GM21447 (cell line): ENCODE data around the gene DGKH.

Experiments
- ATAC-seq: cut with Tn5 transposase; IDR thresholded peaks from one replicate; pipeline ENCODE4 v1.9.1; 2021; ENCODE audit not compliant: unreplicated experiment

The DGKH gene, protein sequence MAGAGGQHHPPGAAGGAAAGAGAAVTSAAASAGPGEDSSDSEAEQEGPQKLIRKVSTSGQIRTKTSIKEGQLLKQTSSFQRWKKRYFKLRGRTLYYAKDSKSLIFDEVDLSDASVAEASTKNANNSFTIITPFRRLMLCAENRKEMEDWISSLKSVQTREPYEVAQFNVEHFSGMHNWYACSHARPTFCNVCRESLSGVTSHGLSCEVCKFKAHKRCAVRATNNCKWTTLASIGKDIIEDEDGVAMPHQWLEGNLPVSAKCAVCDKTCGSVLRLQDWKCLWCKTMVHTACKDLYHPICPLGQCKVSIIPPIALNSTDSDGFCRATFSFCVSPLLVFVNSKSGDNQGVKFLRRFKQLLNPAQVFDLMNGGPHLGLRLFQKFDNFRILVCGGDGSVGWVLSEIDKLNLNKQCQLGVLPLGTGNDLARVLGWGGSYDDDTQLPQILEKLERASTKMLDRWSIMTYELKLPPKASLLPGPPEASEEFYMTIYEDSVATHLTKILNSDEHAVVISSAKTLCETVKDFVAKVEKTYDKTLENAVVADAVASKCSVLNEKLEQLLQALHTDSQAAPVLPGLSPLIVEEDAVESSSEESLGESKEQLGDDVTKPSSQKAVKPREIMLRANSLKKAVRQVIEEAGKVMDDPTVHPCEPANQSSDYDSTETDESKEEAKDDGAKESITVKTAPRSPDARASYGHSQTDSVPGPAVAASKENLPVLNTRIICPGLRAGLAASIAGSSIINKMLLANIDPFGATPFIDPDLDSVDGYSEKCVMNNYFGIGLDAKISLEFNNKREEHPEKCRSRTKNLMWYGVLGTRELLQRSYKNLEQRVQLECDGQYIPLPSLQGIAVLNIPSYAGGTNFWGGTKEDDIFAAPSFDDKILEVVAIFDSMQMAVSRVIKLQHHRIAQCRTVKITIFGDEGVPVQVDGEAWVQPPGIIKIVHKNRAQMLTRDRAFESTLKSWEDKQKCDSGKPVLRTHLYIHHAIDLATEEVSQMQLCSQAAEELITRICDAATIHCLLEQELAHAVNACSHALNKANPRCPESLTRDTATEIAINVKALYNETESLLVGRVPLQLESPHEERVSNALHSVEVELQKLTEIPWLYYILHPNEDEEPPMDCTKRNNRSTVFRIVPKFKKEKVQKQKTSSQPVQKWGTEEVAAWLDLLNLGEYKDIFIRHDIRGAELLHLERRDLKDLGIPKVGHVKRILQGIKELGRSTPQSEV

DNA sequence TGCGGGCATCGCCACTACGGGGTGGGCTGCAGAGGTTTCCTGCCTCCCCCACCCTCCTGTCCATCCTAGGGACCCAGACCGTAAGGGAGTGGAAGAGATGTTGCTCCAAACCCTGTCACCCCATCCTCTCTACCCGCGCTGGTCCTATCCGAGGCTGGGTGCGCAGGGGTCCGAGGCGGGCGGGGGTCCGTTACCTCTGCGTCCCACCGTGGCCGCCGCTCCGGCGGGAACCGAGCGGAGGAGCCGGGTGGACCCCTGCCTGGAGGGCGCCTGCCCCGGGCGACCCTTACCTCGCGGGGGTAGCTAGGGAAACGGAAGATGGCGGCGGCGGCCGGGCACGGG, at the start of gene DGKH:
TSS of gene DGKH (plus strand) at position 307 of the 342 bp plus-strand sequence. CDS start 126 bp downstream, outside the sequence.
- peak; percentile 31 for ATAC-seq

DNA sequence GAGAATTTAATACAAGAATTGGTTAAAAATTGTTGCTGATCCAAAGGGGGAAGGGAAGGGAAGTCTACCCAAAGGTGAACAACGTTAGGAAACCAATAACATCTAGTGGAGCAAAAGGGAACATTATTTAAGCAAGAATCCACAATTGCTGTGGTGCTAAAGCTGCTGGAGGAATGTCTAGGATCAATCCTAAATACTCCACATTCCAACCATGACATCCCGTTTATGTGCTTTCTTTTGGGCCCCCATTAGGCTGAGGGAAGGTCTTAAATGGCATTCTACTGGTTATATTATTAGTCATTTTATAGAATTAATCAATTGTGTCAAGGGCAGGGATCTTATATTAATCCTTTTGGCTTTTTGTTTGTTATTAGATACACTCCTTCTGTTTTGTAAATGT, 47.6 kb upstream of the DGKH start:
- ATAC-seq = no peak

DNA sequence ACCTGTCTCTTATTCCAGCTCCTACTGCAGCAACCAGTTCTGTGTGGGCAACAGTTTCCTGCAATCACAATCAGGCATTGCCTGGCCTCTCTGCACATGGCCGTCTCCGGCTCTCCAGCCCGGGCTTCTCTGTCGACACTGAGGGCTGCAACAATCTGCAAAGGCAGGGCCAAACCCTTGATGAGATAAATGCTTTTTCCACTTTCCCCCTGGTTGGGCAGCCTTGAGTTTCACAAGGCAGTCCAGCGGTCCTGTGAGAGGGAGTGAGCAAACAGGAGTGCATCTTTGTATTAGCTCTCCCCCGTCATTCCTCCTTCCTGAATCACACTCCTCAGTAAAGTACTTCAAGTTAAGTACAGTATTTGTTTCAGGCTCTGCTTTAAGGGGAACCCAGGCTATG, 46.9 kb upstream of the DGKH start:
- ATAC-seq = no peak

DNA sequence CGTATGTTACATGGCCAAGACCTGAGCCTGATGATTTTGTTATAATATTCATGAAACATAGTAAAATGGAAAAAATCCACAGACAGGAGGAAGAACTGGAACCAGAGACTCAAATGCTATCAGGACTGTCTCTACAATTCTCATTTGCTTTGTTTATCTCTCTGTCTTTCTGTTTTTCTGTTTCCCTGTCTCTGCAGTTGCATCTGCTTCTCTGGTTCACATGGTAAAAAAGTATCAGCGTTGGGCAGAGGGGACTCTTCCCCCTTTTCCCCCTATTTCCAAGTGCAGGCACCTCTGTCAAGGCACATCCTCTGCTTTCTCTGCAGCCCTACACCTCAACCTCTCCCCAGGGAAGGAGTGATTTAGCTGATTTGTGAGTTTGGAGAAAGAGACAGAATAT, 46.4 kb upstream of the DGKH start:
- no peak for ATAC-seq

DNA sequence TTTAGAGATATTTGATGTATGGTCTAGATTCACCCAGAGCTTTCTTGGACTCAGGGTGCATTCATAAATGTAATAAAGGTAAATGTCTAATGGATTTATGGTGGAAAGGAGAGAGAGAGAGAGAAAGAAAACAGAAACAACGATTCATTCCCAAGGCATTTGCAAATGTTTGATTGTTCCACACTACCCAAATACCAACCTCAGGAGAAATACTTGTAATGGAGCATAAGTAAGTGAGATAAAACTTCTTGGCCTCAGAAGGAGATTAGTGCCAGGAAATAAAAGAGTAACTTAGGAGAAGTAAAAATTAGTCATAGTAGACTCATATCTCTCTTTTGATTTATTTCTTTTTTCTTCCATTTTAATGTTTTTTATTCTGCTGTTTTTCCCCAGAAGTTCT, 40.6 kb upstream of the DGKH start:
- ATAC-seq = no peak

DNA sequence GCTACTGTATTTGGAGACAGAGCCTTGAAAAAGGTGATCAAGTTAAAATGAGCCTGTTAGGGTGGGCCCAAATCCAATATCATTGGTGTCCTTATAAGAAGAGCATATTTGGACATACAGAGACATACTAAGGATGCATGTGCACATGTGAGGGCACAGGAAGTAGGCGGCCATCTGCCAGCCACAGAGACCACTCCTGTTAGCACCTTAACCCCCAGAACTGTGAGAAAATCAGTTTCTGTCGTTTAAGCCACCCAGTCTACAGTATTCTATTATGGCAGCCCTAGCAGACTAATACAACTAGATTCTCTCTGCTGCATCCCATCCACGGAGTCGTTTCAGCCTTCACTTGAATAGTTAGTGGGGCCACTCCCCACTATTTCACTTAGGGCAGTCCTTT, 39.4 kb upstream of the DGKH start:
- no peak for ATAC-seq

DNA sequence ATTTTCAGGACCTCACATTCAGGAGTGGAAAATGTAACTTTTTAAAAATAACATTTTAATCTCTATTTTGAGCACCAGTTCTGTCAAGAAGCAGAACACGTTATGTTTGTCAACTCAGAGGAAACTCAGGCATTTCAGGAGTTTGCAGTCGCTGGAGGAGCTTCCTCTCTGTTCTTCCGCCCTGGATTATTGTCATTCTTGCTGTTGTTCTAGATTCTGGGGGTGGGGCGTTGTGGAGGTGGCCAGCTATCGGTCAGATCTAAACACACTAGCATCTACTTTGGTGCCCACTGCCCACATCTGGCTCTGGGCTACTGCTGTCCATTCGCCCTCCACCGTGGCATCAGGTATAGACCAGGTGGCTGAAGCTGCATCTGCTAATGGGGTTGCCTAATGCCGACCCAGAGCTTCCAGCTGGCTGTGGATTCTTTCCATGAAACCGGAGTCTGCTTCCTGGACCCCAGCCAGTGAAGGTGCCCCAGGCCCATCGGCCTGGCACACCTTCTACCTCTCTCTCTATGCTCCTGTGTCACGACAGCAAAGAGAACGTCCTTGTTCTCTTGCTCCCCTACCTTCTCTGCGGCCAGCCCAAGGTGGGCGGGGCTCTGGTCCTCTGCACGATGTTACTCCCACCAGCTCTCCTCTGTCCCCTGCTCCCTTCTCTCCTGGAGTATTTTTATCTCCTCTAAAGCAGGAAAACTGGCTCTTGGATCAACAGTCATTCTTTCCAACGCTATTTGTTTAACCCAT, 36.7 kb upstream of the DGKH start:
- ATAC-seq = no peak

DNA sequence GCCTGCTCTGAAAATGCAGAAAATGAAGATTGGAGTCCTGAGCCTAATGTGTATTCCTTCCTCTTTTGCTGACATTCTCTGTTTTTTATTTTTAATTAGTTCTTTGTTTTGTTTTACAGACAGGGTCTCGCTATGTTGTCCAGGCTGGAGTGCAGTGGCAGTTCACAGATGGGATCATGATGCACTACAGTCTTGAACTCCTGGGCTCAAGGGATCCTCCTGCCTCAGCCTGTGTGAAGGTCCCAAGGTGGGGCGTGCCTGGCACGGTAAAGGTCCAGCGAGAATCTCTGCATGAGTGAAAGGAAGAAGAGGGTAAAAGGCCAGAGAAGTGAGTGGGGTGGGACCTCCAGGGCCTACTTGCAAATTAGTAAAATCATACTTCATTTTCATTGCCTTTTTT, 34.3 kb upstream of the DGKH start:
- ATAC-seq = no peak

DNA sequence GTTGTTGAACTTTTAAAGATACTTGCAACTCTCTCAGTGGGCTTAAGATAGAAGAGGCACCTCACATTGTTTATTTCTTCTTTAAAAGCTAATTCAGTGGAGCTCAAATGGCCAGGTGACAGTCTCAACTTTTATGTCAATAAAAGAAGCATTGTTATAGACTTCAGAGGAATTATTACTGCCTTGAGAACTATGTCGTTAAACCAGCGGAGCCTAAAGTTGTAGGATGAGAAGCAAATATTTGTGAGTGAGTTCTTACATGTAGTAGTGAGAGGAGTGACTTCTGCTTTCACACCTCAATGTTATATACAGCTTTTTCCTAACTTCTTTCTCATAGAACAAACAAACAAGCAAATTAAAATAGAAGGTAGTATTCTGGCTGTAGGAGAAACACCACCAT, 31.2 kb upstream of the DGKH start:
- ATAC-seq = no peak

DNA sequence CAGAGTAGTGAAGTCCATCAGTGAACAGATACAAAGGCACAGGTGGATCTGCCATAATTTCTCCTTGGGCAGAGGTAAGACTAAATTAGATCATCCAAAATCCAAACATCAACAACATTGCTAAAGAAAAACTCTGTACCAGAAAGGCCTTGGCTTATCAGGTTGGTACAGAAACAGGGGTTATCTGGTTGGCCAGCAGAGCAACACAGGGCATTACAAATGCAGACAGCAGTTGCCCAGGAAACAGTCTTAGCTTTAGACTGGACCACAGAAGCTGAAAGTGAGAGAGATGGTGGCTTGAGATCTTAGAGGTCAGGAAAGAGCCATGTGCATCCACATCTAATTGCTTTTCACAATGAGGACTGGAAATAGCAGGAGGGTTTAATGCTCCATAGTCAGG, 26.6 kb upstream of the DGKH start:
- ATAC-seq = no peak

DNA sequence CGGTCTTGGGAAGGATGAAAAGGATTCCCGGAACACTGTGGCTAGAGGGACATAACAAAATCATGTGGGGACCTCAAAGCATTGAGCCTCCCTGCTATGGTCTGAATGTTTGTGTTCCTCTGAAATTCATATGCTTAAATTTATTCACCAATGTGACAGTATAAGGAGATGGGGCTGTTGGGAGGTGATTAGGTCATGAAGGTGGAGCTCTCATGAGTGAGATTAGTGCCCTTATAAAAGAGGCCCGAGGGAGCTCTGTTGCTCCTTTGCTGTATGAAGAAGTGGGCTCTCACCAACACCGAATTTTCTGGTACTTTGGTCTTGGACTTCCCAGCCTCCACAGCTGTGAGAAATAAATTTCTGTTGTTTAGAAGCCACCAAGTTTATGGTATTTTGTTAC, 26.1 kb upstream of the DGKH start:
- no peak for ATAC-seq

DNA sequence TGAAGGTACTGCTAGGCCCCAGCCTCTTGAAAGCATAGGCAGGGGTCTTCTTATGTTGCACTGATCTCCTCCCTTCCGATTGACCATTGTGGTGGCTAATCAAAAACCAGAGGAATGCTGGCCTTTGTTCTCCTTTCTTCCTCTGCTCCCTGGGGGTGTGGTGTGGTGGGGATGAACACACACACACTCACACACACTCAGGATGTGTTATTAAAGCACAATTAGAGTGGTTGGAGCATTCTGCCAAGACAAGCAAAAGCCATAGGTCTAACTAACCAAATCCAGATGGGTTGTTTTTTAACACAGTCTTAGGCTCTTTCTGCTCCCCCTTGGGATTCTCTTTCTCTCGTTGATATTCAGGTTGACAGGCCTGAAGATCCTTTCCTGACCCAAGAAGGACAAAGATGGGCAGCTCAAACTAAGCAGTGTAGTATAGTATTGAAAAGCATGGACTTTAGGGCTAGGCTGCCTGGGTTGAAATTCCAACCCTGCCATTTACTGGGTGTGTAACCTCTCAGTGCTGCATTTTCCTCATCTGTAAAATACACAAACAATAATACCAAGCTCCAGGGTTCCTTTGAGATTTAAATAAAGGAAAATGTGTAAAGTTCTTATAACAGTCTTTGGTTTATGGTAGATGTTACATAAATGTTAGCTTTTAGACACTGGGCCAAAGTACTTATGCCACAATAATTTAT, 25.5 kb upstream of the DGKH start:
- ATAC-seq = no peak

DNA sequence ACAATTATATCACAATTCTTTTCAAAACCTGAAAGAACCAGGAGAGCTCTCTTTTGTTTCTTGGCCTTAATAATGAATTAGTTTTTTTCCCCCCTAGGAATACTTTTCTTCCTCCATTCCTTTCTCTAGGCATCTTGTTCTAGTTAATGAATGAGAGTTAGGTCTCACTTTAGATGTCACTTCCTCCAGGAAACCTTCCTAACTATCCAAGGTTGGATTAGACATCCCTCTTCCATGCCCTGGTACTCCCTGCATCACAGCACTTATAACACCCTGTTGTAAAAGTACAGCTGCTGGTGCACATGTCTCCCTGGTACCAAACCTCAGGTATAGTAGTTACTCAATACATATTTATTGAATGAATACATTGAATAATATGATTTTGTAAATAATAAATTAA, 21.2 kb upstream of the DGKH start:
- ATAC-seq = no peak

DNA sequence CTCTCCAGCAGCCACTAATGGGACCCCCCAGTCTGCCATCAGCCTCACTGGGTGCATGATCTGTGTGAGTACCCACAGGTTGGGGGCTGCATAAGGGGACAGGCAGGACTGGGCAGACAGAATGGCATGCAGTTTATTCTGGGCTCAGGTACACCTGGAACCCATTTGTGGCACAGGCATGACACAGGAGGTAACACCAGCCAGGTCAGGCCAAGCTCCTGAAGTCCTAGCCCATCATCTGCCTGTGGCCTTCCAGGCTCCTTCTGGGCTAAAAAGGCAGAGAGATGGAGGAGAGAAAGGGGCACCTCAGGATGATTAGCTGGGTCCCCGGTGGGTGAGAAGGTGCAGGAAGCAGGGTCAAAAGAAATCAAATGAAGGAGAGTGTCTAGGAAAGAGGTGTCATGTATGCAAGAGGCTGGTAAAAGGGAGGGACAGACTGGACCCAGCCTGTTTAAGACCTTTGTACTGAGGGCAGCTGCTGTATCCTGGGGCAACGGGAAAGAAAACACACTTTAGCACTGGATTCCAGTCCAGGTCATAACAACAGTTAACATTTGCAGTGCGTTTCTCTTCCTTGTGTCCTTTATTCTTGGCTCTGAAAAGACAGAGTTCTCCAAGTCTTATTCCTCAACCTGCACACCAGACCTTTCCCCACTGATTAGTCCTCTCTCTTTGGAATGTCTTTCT, 20.2 kb upstream of the DGKH start:
- no peak for ATAC-seq

DNA sequence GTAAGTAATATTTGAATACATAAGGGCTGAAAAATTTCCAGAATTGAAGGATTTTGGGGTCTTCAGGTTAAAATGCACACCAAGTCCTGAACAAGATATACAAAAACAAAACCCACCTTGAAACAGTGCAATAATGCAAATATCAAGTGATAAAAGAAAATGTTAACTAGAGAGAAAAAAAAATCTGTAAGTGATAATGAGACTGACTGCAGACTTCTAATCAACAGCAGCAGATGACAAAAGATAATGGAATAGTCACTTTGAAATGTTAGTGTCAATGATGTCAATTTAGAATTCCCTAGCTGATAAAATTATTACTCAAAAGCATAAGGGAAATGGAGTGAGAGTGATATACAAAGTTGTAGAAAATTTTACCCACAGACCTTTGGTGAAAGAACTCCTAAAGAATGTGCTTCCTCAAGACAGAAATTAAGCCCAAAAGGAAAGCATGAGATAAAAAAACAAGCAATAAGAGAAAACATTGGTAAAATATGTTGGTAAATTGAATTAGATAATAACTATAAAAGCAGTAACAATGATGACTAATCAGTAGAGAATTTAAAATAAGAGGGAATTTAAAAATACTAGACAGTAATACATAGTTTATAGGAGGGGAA, 12.4 kb upstream of the DGKH start:
- ATAC-seq = no peak

DNA sequence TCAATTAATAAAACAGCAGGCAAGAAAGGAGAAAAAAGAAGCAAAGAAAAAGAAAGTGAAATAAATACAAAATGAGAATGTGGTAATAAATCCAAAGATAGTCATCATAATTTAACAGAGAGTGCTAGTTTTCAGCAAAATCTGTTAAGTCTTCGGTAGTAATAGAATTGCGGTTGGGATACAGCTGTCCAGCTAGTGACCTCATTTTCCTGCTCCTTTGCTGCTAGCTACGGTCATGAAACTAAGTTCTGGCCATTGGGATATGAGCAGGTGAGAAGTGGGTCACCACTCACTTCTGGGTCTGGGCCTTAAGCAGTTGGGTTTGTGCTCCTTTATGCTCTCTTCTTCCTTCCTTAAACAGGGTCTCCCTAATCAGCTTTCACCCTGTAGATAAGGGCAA, 11.7 kb upstream of the DGKH start:
- ATAC-seq = no peak

DNA sequence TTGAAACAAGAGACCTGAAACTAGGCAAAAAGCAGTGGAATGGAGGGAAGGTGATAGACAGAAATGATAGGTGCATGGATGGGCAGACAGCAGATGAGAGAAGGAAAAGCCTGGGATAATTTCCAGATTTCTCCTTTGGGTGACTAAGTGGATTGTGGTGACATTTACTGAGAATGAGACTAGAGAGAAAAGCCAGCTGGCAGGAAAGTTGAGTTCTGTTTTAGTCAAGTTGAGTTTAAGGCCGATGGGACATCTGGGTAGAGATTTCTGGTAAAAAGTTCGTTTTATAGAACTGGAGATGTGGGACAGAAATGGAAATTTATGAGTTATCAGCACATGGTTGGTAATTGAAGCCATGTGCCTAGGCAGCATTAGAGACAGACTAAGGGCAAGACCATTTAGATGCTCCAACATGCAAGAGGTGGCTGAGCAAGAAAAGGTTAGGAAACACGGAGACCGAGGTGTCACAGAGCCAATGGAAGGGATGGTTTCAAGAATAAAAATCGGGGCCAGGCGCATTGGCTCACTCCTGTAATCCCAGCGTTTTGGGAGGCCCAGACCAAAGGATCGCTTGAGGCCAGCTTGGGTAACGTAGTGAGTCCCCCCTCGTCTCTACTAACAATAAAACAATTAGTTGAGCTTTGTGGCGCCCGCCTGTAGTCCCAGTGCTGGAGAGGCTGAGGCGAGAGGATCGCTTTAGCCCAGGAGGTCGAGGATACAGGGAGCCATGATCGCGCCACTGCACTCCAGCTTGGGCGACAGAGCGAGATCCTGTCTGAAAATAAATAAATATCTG, 9.6 kb upstream of the DGKH start:
- ATAC-seq = no peak

DNA sequence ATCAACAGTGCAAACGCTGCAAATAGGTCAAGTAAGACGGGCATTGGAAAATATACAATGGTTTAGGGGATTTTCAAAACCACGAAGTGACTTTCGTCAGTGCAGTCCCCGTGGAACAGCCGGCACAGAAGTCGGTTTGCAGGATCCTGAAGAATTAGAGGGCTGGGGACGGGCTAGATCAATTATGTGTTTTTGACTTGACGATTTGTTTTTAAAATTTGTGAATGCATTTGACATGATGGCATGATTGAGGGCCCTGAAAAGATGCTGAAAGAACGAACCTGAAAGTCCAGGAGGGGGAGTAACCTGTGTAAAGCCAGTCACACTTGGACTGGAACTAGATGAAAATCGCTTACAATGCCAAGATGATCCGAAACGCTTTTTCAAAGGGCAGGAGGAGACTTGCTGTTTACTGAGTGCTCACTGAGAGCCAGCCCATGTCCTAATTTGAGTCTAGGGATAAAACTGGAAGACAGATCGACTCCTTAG, 8.9 kb upstream of the DGKH start:
- ATAC-seq = no peak
